Activated CD4-positive, alpha-beta T cell treated with anti-CD3 and anti-CD28 coated beads, Interleukin-2, amount 50 U/mL, for 1 hour (primary cell): ENCODE measurements around the gene FASTK.

Experiments
- DNase-seq: peaks from one replicate; pipeline ENCODE4 v3.0.0-alpha.2; 2020

FASTK gene

DNA sequence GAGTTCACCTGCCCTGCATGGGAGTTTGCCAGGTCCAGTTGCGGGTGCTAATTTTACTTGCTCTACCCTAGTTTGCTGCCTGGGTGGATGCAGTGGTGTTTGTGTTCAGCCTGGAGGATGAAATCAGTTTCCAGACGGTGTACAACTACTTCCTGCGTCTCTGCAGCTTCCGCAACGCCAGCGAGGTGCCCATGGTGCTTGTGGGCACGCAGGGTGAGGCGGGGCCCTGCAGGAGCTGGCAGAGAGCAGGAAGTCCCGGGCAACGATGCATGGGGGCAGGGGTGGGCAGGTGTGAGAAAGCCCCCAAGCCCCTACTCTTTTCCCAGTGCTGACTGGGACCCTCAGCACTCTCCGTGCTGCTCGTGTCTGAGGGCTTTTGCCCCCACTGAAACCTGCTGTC, 37.0 kb upstream of the FASTK start:
- DNase-seq: peak; percentile 46

DNA sequence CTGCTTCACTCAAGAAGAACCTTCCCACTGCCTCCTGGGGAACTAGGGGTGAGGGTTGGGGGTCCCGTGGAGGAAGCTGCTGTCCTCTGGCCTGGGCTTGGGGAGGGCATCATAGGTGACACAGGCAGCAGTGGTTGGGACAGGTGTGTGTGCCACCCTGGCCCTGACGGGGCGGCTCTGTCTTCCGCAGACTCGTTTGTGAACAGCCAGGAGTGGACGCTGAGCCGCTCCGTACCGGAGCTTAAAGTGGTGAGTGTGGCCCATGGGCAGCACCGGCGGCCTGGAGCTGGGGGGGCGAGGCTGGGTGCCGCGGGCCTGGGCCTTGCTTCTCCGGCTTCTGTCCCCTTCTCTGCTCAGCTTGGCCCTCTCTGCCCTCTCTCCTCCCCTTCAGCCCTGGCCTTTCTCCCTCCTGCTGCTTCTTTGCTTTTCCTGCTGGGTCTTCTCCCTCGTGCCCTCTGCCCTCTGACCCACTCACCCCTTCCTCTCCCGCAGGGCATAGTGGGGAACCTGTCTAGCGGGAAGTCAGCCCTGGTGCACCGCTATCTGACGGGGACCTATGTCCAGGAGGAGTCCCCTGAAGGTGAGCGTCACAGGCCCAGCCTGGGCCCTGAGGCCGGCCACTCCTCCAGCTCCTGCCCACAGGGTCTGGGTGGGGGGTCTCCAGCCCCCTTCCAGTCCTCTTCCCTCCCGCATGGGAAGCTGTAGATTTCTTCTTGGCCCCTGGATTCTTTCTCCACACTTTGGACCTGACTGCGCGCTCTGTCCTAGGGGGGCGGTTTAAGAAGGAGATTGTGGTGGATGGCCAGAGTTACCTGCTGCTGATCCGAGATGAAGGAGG, 36.2 kb upstream of the FASTK start:
- no peak for DNase-seq

DNA sequence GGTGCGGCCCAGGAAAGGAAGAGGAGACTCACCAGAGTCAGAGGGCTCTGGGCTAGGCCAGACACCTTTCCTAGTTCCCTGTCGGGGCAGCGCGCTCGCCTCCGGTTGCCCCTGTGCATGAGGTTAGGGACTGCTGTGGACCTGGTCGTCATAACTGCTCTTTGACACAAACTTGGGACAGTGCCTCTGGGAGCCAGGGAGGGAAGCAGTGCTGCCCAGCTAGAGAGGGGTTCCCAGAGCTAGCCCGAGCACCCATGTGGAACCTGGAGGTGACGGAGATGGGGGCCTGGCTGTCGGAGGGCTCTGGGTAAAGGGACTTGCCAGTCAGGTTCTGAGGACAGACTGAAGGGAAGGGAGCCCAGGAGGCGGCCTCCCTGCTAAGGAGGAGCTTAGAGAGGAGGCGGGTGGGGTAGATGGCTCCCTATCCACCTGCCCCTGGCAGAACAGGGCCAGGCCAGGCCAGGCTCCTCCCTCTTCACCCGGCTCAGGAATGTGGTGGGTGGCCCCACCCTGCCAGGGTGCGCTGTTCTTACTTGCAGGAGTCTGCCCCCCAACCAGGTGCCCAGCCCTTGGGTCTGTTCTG, 35.3 kb upstream of the FASTK start:
- no peak for DNase-seq

DNA sequence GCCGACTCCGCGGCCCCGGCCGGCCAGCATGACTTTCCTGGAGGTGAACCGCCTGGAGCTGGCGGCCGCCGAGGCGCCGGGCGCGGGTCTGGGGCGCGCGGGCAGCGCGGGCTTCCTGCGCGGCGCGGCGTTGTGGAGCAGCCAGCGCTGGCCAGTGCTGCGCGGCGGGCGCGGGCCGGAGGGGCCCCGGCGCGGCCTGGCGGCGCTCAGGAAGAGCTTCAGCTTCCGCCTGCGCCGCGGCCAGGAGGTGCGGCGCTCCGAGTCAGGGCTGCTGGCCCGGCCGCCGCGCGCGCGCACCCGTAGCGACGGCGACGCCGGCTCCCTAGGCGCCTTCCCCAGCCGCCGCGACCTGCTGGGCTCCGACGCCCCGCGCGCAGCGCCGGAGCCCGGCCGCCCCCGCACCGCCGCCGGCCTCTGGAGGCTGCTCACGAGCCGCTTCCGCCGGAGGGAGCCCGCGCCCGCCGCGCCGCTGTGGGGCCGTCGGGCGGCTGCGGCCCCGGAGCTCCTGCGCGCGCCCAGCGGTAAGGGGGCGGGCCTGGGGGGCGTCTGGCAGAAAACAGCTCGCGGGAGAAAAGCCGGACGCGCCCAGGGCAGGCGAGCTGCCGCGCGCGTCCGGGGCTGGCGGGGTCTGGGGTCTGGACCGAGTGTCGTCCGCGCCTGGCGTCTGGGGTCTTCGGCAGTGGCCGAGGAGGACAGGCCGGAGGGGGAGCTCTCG, 34.7 kb upstream of the FASTK start:
- DNase-seq: peak; percentile 20

DNA sequence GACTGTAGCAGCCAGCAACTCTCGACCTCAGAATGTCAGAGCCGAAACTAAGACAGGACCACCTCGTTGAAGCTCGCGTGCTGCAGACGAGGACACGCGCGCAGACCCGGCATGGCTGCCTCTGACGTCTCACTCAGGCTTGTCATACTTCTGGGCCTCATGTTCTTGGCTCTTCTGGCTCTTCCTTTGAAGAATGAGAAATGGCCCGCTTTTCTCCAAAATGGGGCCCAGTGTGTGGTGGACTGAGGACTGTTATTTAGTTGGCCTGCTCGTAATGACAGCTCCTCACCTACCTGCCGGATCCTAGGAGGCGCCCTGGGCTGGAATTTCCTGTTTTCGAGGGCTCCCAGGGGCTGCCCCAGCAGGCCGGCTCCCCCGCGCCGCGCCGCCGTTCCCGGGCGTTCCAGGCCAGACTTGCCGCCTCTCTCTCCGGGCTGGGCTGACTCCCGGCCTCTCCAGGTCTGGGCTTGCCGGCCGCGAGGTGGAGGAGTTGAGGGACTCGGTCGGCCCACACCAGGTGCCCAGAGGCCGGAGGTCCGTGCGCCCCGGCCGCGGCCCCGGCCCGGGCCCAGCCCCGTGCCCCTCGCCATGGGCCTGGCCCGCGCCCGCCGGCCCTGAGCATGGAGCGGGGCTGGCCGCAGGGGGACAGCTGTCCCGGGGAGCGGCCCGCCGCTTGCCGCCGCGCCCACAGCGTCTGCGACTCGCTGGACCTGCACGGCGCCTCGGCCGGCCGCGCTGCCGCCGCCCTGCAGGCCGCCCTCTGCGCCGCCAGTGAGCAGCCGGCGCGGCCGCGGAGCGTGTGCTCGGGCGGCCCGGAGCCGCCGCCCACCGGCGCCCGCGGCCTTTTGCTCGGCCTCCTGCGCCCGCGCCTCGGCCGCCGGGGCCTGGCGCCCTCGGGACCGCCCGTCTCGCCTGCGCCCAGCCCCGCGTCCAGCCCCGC, 33.8 kb upstream of the FASTK start:
- DNase-seq: no peak

DNA sequence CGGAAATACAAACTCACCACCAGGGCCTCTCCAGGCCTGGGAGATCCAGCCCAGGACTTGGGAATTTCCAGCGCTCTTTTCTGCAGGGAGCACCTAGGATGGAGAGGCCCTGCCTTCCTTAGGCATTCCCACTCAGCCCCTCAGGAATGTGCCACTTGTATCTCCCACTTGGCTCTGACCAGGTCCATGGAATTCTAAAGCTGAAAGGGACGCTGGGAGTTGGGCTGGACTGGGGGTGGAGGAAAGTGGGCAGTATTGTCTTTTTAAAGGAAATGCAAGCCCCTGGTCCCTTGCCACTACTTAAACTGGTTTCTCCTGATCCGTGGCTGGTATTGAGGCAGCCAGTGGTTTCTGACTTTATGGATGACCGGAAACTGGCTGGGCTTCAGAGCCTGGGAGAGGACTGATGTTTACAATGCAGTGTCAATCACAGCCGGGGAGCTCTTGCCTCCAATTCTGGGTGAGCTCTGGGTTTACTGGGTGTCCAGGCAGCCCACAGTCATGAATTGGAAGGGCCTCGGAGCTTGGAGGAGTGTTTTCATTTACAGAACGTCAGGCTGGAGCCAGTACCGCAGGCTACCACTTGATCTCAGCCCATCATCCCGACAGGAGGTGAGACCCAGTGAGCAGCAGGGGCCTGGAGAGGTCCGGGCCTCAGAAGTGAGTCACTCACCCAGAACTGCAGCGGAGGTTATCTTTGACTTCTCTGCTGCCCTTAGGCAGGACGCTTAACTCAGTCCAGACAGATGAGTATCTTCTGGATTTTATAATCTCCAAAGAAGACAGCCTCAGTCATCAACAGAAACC, 32.9 kb upstream of the FASTK start:
- no peak for DNase-seq

DNA sequence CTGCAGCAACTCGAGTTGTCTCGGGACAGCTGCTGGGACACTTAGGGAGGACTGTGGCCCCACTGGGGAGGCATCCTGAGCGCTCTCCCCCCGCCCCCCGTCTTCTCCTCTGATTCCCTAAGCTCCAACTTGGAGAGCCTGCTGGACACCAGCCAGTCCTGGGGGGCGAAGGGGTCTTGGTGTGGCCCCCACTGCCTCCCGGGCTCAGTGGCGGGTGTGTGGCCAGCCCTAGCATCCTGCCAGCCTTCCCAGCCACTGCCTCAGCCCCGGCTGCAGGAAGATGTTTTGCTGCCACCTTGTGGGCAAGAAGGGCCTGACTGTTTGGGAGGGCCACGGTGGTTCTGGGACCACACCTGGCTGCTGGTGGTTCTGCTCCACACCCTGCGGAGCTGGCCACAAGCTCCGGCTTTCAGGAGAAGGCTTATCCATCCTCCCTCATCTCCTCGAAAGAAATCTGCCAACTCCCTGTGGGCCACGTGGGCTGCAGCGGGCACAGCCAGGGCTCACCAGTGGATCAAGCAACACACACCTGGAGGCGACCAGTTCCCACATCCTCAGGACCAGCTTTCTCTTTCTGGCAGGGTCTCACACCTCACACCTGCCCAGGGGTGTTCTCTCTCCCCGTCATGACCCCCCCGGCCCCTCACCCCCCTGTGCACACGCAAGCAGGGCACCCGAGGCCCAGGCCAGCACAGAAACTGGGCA, 30.5 kb upstream of the FASTK start:
- peak; percentile 78 for DNase-seq

DNA sequence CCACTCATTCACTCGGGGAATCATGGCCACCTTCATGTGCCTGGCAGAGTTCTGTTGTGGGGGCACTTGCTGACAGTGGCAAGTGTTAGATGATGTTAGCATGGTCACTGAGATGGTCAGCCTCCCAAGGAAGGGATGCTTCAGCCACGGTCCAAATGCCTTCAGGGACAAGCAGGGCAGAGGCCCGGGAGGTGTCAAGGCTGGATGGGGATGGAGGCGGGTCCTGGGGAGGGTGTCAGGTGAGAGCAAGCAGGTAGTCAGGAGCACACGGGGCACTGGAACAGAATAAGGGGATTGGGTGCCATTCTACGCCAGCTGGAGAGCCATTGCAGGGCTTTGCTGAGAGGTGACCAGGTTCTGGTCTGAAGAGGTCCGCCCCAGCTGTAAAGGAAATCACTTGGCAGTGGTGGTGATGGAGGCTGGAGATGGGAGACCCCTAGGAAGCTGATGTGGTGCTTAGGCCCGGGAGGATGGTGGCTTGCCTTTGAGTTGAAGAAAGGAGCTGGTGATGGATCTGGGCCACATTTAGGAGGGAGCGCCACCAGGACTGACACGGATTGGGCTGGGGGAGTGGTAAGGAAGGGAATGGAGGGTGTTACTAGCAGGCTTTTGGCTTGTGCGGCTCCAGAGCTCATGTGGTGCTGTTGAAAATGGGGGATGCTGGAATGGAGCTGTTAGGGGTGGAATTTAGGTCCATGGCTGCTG, 29.8 kb upstream of the FASTK start:
- no peak for DNase-seq

DNA sequence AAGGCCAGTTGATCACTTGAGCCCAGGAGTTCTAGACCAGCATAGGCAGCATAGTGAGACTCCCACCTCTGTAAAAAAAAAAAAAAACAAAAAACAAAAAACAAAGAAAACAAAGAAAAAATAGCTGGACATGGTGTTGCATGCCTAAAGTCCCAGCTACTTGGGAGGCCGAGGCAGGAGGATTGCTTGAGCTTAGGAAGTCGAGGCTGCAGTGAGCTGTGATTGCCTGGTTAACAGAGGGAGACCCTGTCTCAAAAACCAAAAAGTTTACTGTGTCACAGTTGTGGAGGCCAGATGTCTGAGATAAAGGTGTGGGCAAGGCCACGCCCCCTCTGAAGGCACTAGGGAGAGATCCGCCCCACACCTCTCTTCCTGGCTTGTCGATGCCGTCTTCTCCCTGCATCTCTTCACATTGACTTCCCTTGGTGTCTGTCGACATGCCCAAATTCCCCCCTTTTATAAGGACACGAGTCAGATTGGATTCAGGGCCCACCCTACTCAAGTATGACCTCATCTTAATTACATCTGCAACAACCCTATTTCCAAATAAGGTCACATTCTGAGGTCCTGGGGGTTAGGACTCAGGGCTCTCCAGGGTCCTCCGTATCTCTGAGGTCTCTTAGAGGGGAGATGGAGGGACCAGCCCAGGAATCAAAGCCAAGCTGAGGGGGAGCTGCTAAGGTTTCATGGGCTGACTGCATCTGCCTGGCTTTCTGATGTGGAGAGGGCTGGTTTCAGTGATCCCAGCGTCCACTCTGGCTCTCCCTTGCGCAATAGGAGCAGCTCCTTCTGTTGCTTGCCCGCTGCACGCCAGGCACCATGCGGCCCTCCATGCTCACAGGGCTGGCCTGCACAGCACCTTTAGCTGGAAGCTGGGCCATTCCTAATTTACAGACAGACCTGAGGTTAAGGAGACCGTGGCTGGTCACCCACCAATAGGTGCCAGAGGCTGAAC, 28.8 kb upstream of the FASTK start:
- DNase-seq: no peak

DNA sequence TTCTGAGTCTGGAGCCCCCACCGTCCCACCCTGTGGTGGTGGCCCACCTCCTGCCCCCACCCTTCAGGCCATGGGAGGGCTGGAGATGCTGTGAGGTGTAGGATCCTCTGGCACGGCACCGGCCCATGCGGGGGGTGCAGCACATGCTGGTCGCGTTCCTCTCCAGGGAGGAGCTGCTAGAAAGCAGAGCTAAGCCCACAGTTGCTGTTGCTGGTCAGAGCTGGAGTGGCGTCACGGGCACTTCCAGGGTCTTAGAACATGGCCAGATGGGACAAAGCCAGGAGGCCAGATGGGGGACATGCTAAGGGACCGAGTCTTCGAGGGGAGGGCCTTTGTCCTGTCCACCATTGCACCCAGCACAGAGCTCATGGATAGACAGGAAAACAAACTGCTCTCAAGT, 27.3 kb upstream of the FASTK start:
- DNase-seq: no peak

DNA sequence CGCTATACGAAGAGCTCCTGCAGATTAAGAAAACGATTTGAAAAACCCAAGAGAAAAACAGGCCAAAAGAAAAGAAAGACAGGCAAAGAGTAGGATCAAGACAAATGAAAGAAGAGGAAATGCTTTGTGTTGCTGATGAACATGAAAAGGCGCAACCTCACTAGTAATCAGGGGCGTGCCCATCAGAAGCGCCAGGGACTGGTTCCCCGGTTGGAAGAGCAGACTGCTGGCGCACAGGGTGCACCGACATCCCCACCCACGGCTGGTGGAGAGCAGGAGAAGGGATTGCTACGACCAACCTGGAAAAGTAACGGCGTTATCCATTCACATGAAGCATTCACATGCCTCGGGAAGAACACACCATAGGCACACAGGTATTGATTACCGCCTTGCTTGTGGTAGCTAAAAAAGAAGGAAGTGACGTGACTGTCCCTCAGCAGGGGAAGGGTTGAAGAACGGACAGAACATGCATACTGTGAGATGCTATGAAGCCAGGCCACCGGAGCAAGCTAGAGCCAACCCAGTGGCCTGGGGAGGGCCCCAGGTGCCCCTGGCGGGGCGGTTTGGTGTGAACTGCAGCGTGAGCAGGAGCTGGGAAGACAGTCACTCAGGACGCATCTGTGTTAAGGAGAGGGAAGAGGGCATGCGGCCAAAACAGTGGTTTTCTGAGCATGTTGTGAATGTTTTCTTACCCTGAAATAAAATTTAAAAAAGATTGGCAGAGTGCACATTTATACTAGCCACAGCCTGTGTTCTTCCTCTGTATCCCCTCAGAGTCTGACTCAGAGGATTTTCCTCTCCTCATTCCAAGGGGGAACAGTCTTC, 24.0 kb upstream of the FASTK start:
- no peak for DNase-seq

DNA sequence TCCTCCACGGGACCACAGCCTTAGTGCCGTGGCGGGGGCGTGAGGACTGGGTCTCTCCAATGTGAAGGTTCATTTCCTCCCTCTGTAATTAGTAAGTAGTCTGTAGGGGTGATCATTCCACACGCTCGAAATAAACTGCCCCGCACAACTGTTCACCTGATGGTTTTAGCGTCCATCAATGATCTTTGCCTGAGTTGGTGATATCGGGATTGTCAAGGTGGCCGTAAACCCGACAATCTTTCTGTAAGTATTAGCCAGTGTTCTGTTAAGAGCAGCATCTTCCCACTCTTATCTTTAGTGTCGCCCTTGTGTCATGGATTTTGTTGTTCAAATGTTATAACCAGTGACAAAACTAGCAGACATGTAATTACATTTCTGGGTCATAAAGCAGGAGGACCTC, 23.4 kb upstream of the FASTK start:
- no peak for DNase-seq

DNA sequence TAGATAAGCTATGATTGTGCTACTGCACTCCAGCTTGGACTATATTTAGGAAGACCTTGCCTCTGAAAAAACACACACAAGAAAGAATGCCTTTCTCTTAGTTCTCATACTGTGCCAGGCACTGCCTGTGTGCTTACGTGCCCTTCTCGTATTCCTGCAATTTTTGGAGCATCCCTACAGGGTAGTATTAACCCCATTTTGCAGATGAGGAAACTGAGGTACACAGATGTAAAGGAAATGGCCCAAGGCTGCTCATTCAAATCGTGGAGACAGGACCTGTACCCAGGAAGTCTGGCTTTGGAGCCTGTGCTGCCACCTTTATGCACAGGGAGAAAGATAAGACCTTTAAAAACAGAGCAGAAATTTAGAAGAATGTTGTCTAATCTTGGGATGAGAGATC, 22.4 kb upstream of the FASTK start:
- DNase-seq: no peak

DNA sequence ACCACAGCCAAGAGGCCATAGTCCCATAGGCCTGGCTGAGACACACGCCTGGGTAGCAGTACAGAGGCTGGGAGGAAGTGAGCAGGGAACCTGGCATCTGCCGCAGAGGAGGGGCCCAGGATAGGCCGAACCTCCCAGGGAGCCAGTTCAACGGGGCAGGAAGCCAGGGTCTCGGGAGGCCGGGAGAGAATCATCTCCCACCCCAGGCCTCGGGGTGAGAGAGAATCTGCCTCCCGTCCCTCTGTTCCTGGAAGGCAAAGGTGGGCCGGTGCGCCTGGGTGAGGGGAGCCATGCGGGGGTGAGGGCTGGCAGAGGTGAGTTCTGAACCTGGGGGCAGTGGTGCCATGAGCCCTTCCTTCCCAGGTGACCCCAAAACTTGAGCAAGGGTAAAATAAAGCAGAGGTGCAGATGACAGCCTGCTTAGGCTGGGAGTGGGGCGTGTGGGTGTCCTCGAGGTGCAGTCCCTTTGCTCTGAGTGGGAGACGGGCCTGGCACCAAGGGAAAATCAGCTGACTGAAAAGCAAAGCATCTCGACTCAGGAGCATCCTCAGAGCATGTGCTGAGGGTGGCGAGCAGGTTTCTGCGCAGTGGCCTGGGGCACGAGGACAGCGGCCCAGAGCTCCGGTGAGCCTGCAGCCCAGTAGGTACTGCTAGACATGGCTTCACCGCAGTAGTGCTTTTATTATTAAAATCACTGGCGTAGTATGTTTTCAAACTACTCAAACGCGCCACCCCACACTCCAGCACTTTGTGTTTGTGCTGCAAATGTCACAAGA, 21.2 kb upstream of the FASTK start:
- no peak for DNase-seq

DNA sequence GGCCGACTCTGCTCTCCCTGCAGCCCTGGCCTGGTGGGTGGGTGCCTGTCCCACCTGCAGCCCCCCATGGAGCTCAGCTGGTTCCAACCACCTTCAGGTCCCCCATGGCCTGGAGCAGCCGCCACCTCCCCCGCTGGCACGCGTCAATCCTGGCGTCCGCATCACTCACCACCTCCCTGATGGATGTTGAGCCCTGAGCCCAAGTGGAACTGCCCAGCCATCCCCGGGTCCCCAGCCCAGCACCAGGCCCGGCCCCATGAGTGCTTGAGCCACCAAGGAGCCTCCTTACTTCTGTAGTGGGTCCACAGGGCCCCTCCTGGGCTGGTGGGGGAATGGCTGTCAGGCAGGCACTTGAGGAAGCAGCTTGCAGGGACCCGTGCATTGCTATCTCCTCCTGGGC, 20.3 kb upstream of the FASTK start:
- DNase-seq: no peak

DNA sequence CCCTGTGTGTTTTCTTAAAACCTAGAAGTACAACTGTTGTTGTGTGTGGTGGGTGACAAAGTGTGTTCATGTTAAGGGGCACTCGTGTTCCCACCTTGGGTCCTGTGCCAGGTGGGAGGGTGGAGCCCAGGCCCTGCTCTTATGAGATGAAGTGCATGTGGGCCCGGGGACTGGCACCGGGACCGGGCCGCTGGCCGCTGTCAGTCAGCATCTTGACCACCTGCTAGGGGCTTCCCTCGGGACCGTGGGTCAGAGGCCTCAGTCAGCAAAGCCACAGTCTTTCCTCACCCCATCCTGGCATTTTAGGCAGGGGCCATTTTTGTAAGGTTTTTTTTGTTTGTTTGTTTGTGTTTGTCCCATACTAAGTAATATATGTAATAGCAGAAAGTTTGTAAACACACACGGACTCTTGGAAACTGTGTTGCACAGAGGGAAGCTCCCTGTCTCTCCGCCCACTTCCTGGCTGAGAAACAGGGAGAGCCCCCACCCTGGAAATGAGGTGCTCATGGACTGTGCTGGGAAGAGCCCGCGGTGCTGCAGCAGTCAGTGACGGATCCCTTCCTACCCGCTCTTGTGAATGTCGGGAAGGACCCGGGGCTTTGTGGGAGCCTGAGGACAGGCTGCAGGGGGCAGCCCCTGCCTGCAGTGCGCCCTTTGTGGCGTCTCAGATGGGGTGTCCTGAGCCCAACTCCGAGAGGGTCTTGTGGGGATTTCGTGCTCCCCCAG, 19.0 kb upstream of the FASTK start:
- no peak for DNase-seq

DNA sequence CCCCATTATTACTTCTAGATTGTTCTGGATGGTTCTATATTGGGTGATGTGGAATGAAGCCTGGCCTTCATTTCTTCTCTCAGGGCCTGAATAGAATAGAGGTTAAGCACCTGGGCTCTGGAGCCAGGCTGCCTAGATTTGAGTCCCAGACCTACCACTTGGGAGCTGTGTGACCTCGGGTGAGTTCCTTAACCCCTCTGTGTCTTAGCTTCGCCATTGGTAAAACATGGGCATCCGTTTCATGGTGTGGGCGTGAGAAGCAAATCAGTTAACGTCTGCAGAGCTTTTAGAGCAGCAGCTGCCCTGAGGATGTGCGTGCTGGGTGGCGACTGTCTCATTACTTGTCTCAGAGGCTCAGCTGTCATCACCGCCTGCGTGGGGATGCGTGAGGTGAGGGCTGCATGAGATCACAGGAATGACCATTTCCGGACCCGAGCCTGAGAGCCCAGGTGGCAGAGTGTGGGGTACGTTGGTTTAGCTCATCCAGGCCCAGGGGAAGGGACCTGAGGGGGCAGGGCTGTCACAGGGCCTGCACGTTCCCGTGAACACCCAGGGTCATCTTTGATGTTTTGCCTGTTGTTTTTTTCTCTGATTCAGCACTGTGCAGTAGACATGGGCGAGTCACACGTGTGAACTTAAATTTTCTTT, 15.3 kb upstream of the FASTK start:
- DNase-seq: no peak
